ENCODE data around the gene ARSK.

DNA sequence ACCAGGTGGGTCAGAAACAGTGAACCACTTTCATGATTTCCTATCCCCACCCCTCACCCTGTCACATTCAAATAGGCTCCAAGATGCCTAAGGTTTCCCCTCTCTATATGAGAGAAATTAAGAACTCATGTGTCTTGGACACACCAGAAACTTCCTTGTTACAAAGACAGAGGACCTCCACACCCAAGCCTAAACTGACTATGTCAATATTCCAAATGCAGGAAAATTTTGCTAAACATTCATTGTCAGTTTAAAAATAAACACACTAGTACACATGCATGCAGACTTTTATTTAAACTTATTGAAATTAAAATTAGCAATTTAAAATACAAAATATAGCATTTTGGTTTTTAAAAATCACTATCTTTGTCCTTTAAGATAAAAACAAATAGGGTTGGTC, 26.3 kb upstream of the ARSK start:
- TF ChIP-seq, protein P1, sequence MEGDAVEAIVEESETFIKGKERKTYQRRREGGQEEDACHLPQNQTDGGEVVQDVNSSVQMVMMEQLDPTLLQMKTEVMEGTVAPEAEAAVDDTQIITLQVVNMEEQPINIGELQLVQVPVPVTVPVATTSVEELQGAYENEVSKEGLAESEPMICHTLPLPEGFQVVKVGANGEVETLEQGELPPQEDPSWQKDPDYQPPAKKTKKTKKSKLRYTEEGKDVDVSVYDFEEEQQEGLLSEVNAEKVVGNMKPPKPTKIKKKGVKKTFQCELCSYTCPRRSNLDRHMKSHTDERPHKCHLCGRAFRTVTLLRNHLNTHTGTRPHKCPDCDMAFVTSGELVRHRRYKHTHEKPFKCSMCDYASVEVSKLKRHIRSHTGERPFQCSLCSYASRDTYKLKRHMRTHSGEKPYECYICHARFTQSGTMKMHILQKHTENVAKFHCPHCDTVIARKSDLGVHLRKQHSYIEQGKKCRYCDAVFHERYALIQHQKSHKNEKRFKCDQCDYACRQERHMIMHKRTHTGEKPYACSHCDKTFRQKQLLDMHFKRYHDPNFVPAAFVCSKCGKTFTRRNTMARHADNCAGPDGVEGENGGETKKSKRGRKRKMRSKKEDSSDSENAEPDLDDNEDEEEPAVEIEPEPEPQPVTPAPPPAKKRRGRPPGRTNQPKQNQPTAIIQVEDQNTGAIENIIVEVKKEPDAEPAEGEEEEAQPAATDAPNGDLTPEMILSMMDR (IDR thresholded peaks at IDR 0.05): no peak
- TF ChIP-seq POLR2A (IDR thresholded peaks at IDR 0.05): no peak
